ENCODE data around the gene OR52A5.
"Not testable (repeated sequence)": the region's sequence is repeated elsewhere in the genome, so short reads cannot be mapped to it uniquely, and the experiment has no call there.

DNA sequence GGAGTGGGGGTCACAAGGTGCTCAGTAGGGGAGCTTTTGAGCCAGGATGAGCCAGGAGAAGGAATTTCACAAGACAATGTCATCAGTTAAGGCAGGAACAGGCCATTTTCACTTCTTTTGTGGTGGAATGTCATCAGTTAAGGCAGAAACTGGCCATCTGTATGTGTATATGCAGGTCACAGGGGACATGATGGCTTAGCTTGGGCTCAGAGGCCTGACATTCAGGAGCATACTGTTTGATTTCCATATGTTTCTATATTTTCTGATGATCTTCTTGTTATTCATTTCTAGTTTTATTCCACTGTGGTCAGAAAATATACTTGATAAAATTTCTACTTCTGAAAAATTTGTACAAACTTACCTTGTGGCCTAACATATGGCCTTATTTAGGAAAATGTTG is 27.7 kb upstream of the OR52A5 start:
- TF ChIP-seq HDGF (IDR thresholded peaks at IDR 0.05; ENCODE audit: borderline replicate concordance); BHLHE40 (IDR thresholded peaks at IDR 0.05; ENCODE audit: borderline replicate concordance); FOXK2 (IDR thresholded peaks at IDR 0.05); ELF4 (IDR thresholded peaks at IDR 0.05); ARNT (IDR thresholded peaks at IDR 0.05); SP1 (IDR thresholded peaks at IDR 0.05); ZNF384 (IDR thresholded peaks at IDR 0.05); FOXM1 (IDR thresholded peaks at IDR 0.05; ENCODE audit: borderline replicate concordance); SUZ12 (IDR thresholded peaks at IDR 0.05); L3MBTL2 (conservative IDR thresholded peaks at IDR 0.05); FOXA1 (IDR thresholded peaks at IDR 0.05); LEF1 (IDR thresholded peaks at IDR 0.05; ENCODE audit: borderline replicate concordance); NFRKB (IDR thresholded peaks at IDR 0.05): not testable (repeated sequence)
- TF ChIP-seq, protein P1, sequence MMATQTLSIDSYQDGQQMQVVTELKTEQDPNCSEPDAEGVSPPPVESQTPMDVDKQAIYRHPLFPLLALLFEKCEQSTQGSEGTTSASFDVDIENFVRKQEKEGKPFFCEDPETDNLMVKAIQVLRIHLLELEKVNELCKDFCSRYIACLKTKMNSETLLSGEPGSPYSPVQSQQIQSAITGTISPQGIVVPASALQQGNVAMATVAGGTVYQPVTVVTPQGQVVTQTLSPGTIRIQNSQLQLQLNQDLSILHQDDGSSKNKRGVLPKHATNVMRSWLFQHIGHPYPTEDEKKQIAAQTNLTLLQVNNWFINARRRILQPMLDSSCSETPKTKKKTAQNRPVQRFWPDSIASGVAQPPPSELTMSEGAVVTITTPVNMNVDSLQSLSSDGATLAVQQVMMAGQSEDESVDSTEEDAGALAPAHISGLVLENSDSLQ (IDR thresholded peaks at IDR 0.05): not testable (repeated sequence)

All from HEK293T (cell line).